ENCODE results near the gene S1PR4.

S1PR4 gene, protein sequence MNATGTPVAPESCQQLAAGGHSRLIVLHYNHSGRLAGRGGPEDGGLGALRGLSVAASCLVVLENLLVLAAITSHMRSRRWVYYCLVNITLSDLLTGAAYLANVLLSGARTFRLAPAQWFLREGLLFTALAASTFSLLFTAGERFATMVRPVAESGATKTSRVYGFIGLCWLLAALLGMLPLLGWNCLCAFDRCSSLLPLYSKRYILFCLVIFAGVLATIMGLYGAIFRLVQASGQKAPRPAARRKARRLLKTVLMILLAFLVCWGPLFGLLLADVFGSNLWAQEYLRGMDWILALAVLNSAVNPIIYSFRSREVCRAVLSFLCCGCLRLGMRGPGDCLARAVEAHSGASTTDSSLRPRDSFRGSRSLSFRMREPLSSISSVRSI

GRCh38 chr19:3178377-3178972, at the start of gene S1PR4:
TSS of gene S1PR4 (plus strand) at chr19:3178769. CDS start at chr19:3178793, 24 bp downstream.
- peak; percentile 40 to 51 (median 46) for DNase-seq (ENCODE audit: low read depth in 3 of 3, low spot score in 1 of 3)

DNA sequence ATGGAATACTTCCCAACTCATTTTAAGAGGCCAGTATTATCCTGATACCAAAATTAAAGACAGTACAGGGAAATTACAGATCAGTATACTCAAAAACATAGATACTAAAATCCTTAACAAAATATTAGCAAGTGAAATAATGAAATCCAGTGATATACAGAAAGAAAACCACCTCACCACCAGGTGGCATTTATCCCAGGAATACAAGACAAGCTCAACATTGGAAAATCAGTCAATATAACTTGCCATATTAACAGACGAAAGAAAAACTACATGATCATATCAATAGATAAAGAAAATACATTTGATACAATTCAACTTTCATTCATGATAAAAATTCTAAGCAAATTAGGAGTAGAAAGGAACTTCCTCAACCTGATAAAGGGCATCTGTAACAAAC, 49.5 kb upstream of the S1PR4 start:
- no peak for DNase-seq (ENCODE audit: low read depth in 3 of 3, low spot score in 1 of 3)

GRCh38 chr19:3131168-3131567, 47.4 kb upstream of the S1PR4 start:
- no peak for DNase-seq (ENCODE audit: low read depth in 3 of 3, low spot score in 1 of 3)

GRCh38 chr19:3132971-3133792, 45.4 kb upstream of the S1PR4 start:
- DNase-seq (ENCODE audit: low read depth in 3 of 3, low spot score in 1 of 3), result peak; percentile 36 to 54 (median 38)

- DNase-seq (ENCODE audit: low read depth in 3 of 3, low spot score in 1 of 3), result no peak
These were observed 44.8 kb upstream of the S1PR4 start for GRCh38 chr19:3133793-3134116.

DNA sequence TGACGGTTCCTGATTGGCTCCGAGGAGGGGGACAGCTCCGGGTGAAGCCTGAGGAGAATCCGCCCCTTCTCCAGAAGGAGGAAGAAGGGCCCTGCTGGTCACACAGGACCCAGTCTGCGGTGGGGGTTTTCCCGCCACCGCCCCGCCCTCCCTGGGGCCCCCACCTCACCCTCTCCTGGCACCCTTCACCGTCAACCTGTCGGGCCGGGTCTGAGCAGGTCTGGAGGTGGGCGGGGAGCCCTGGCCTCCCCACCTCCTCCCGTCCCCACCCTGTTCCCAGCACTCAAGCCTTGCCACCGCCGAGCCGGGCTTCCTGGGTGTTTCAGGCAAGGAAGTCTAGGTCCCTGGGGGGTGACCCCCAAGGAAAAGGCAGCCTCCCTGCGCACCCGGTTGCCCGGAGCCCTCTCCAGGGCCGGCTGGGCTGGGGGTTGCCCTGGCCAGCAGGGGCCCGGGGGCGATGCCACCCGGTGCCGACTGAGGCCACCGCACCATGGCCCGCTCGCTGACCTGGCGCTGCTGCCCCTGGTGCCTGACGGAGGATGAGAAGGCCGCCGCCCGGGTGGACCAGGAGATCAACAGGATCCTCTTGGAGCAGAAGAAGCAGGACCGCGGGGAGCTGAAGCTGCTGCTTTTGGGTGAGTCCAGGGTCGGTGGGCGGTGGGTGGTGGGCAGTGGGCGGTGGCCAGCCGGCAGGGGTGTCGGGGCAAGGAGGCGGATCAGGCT, 42.4 kb upstream of the S1PR4 start, which contains the start of gene GNA15:
GNA15 (plus strand) TSS at position 73 of the 723 bp plus-strand sequence; CDS start at position 491, 418 bp downstream.
- no peak for DNase-seq (ENCODE audit: low read depth in 3 of 3, low spot score in 1 of 3)

GRCh38 chr19:3136684-3137055, 41.9 kb upstream of the S1PR4 start:
- no peak for DNase-seq (ENCODE audit: low read depth in 3 of 3, low spot score in 1 of 3)

DNA sequence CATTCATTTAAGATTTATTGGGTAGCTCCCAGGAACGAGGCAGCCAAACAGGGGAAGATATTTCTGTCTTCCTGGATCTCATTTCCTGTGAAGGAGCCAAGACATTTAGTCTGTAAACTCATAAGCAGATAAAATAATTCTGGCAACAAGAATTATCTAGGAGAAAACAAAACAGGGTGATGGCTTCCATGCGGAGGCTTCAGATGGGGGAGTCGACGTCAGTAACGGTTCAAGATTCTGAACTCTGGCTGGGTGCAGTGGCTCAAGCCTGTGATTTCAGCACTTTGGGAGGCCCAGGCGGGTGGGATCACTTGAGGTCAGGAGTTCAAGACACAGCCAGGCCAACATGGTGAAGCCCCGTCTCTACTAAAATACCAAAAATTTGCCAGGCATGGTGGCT, 41.5 kb upstream of the S1PR4 start:
- no peak for DNase-seq (ENCODE audit: low read depth in 3 of 3, low spot score in 1 of 3)

- DNase-seq (ENCODE audit: low read depth in 3 of 3, low spot score in 1 of 3), result no peak
These were observed 40.3 kb upstream of the S1PR4 start for GRCh38 chr19:3138268-3138667.

- DNase-seq (ENCODE audit: low read depth in 3 of 3, low spot score in 1 of 3), result no peak
These were observed 37.9 kb upstream of the S1PR4 start for GRCh38 chr19:3140667-3141038.

DNA sequence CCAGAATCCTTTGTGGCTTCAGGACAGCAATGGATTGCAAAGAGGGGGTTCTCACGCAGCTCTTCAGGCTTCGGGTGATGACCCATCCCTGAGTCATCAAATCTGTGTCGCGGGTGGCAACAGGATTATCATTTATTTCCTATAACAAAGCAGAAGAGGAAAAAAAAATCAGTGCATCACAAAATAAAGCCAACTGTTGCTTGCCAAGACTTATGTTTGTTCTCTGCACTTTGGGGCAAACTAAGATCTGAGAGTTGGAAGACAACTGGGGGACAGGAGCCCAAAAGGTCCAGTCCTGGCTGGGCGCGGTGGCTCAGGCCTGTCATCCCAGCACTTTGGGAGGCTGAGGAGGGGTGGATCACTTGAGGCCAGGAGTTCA, 36.3 kb upstream of the S1PR4 start:
- DNase-seq (ENCODE audit: low read depth in 3 of 3, low spot score in 1 of 3), result no peak

- no peak for DNase-seq (ENCODE audit: low read depth in 3 of 3, low spot score in 1 of 3)
These were observed 35.7 kb upstream of the S1PR4 start for GRCh38 chr19:3142781-3143337.

DNA sequence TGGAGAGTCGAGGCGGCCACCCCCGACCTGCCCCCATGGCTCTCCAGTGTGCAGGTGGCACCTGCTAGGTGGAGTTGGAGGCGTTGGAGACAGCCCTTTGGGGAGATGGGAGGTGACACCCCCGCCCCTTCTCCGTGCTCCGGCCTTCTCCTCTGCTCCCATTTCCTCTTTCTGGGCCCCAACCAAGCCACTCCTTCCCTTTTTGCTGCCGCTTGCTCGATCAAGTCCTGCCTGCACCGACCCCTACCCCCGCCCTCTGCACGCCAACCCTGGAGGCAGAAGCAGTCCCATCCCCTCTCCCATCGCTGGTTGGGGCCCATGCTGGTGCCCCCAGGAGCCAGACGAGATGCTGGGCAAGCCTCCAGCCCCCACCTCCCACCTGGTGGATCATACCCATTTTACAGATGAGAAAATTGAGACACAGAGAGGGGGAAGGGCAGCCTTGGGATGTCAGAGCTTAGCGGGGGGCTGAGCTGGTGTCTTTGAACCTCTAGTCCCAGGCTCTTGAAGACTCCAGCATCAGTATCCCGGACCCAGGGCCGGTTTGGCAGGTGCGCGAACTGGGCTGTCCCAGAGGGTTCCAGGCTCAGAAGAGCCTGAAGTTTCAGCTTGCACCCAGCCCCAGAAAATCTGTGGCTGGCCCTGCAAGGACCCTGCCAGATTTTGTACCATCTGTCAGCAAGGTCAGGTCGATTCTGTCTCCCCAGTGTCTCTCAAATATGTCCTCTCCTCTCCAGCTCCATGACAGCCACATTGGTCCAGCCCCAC, 32.5 kb upstream of the S1PR4 start:
- no peak for DNase-seq (ENCODE audit: low read depth in 3 of 3, low spot score in 1 of 3)

- DNase-seq (ENCODE audit: low read depth in 3 of 3, low spot score in 1 of 3), result peak in 2 of 3 donors; percentile 42 to 67
These were observed 31.9 kb upstream of the S1PR4 start for GRCh38 chr19:3146677-3147100.

DNA sequence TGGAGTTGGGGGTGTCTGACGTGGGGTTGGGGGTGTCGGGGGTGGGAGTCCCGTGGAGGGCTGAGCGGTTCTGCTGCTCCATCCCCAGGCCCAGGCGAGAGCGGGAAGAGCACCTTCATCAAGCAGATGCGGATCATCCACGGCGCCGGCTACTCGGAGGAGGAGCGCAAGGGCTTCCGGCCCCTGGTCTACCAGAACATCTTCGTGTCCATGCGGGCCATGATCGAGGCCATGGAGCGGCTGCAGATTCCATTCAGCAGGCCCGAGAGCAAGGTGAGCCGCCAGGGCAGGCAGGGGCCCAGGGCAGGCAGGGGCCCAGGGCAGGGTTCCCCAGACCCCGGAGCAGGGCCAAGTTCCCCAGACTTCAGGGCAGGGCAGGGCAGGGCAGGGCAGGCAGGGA, 30.1 kb upstream of the S1PR4 start:
- DNase-seq (ENCODE audit: low read depth in 3 of 3, low spot score in 1 of 3), result no peak

- DNase-seq (ENCODE audit: low read depth in 3 of 3, low spot score in 1 of 3), result no peak
These were observed 29.5 kb upstream of the S1PR4 start for GRCh38 chr19:3149089-3149488.

DNA sequence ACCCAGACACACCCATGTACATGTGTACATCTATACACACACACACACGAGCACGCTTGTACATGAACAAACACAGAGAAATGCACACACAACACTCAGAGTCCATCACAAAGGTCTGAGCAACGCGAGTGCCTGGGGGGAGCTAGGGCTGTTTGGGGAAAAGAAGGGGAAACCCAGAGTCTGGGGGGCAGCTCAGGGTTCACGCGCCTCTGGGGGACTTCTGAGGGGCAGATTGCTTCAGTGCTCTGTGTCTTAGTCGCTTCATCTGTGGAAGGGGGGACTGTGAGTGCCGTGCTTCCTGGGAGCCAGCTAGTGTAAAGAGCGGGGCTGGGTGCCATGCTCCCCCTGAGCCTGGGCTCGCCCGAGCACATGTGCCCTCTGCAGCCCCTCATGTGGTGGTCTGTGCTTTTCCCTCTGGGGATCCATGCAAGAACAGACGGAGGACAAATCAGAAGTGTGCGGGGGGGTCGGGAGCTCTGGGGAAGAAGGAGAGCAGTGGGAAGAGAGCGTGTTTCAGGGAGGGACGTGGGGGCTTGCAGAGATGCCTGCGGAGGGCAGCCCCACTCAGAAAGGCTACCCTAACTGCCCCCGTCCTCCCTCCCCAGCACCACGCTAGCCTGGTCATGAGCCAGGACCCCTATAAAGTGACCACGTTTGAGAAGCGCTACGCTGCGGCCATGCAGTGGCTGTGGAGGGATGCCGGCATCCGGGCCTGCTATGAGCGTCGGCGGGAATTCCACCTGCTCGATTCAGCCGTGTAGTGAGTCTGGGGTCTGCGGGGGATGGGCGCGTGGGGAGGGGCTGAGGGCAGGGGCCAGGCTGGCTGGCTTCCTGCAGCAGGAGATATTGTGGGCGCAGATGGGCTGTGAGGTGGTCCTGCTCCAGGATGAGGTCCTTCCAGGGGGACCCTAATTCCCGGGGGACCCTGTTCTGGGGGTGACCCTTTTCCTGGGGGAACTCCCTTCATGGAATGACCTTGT, 28.8 kb upstream of the S1PR4 start:
- no peak for DNase-seq (ENCODE audit: low read depth in 3 of 3, low spot score in 1 of 3)

- DNase-seq (ENCODE audit: low read depth in 3 of 3, low spot score in 1 of 3), result no peak
These were observed 27.7 kb upstream of the S1PR4 start for GRCh38 chr19:3150739-3151329.
